ENCODE measurements around the gene CERCAM.

DNA sequence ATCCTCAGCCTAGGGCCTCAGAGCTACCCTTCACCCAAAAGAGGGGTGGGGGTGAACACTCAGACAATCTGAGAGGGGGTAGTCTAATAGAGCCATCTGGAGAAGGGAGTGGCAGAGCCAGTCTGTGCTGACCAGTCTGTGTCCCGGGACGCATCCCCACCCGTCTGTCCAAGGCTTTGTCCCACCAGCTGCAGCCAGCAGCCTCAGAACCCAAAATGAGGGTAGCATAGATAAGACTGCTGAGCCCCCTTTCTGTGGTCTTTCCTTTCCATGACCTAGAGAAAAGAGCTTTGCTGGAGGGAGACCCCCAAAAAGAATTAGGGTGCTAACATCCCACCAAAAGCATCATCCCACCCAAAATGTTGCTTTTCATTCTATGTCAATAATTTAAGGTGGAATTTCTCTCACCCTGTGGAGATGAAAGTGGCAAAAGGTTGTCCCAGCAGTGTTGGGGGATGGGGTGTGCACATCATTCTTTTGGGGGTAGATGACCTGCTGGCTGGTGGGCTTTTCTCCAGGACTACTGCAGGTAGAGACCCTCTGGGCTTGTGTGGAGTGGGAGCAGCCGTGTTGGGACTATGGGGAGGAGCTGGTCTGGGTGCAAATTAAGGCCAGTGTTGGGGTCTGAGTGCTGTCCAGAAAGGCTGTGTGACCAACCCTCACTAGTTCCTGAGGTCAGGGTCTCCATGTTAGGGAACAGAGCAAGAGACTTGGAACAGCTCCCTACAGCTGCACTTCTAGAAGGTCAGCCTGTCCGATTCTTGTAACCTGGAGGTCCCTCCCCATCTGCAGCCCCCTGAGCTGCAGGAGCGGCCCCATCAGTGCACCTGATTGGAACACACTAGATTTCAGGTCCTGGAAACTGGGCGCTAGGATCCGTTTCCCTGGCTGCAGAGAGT is 29.6 kb upstream of the CERCAM start:
- TF ChIP-seq EZH2 (IDR thresholded peaks at IDR 0.05; ENCODE audit: insufficient read depth, poor library complexity, severe bottlenecking) (no peak), EZH2phosphoT487 (IDR thresholded peaks at IDR 0.05; ENCODE audit: insufficient read depth, low read depth) (no peak)
